ENCODE data around the gene GSTCD. TPM values are rescaled to one million over a fixed set of nuclear protein-coding genes. Genes with fewer than 3 reads are reported as not detected.

GSTCD gene
- total RNA-seq, 1 experiment from 2014 or later = 22.5 TPM

DNA sequence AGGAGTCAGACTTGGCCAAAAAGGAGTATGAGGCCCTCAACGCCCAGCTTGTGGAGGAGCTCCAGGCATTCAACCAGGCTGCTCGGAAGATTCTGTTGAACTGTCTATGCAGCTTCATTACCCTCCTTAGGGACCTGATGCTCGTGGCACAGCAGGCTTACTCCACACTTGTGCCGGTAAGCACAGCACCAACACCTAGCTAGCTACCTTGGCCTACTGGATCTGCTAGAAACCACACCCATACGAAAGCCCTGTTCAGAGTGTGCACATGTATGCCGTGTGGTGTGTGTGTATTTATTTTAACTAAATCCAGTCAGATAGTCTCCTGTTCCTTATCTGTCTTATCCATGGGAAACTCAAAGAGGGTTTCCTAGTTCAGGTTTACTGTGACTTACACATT lies 49.4 kb upstream of the GSTCD start:
- H3K9ac ChIP-seq (ENCODE audit: low read length) = no peak overlapping the region
- ChIA-PET CTCF (no interaction called here), POLR2A (no interaction called here), RAD21 (ENCODE audit: low non-redundant PET in 1 of 2, low total read pairs in 2 of 2, uncharacterized antibody in 2 of 2, unreplicated experiment in 2 of 2) (no interaction called here)
- H3K79me2 ChIP-seq (ENCODE audit: insufficient read depth, low read length) = no peaks in the 10 kb centered on the region
- H3K4me2 ChIP-seq (ENCODE audit: low read length) = no peak overlapping the region
- H4K20me1 ChIP-seq (ENCODE audit: insufficient read depth) = no peaks in the 10 kb centered on the region
- no peak overlapping the region for H3K4me3 ChIP-seq (replicated peaks in 1 of 2; ENCODE audit: low read depth in 1 of 2, low read length in 2 of 2)
- H3K27me3 ChIP-seq (ENCODE audit: insufficient read depth, low read length) = no peaks in the 10 kb centered on the region
- H3K36me3 ChIP-seq (ENCODE audit: control insufficient read depth in 1 of 2, insufficient read depth in 2 of 2, low read length in 2 of 2) = no peaks in the 10 kb centered on the region
- H3K9me2 ChIP-seq (ENCODE audit: insufficient read depth) = no peaks in the 10 kb centered on the region; the same call in 1 of the 2 replicates
- TF ChIP-seq YY1 (IDR thresholded peaks at IDR 0.05; ENCODE audit: extremely low read depth, insufficient replicate concordance, low read depth, low read length) (no peak), ZFX (IDR thresholded peaks at IDR 0.05) (no peak), EZH2phosphoT487 (IDR thresholded peaks at IDR 0.05; ENCODE audit: borderline replicate concordance) (no peak), CBX3 (IDR thresholded peaks at IDR 0.05; ENCODE audit: low read depth) (no peak), ZNF274 (IDR thresholded peaks at IDR 0.05; ENCODE audit: low read depth, low read length) (no peak), RAD21 (IDR thresholded peaks at IDR 0.05; ENCODE audit: low read depth) (no peak), SRF (IDR thresholded peaks at IDR 0.05; ENCODE audit: low read depth) (no peak), EGR1 (IDR thresholded peaks at IDR 0.05; ENCODE audit: low read depth) (no peak), SIN3A (IDR thresholded peaks at IDR 0.05; ENCODE audit: low read depth) (no peak)
- TF ChIP-seq, protein P1, sequence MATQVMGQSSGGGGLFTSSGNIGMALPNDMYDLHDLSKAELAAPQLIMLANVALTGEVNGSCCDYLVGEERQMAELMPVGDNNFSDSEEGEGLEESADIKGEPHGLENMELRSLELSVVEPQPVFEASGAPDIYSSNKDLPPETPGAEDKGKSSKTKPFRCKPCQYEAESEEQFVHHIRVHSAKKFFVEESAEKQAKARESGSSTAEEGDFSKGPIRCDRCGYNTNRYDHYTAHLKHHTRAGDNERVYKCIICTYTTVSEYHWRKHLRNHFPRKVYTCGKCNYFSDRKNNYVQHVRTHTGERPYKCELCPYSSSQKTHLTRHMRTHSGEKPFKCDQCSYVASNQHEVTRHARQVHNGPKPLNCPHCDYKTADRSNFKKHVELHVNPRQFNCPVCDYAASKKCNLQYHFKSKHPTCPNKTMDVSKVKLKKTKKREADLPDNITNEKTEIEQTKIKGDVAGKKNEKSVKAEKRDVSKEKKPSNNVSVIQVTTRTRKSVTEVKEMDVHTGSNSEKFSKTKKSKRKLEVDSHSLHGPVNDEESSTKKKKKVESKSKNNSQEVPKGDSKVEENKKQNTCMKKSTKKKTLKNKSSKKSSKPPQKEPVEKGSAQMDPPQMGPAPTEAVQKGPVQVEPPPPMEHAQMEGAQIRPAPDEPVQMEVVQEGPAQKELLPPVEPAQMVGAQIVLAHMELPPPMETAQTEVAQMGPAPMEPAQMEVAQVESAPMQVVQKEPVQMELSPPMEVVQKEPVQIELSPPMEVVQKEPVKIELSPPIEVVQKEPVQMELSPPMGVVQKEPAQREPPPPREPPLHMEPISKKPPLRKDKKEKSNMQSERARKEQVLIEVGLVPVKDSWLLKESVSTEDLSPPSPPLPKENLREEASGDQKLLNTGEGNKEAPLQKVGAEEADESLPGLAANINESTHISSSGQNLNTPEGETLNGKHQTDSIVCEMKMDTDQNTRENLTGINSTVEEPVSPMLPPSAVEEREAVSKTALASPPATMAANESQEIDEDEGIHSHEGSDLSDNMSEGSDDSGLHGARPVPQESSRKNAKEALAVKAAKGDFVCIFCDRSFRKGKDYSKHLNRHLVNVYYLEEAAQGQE (IDR thresholded peaks at IDR 0.05; ENCODE audit: low read depth) = no peak
- TF ChIP-seq, protein P2, sequence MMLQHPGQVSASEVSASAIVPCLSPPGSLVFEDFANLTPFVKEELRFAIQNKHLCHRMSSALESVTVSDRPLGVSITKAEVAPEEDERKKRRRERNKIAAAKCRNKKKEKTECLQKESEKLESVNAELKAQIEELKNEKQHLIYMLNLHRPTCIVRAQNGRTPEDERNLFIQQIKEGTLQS (IDR thresholded peaks at IDR 0.05) = no peak
- intact Hi-C loops (cut with micrococcal nuclease) = no loop called here
- H3K27ac ChIP-seq (ENCODE audit: low read depth, low read length) = no peak overlapping the region
- DNase-seq (ENCODE audit: low read depth, low spot score) (no peak), ATAC-seq (no peak)
- H2AFZ ChIP-seq (ENCODE audit: low read depth, low read length, poor library complexity, severe bottlenecking) = no peak overlapping the region
- BruUV-seq (replicated peaks) = no TSS peak
- H3K4me1 ChIP-seq (ENCODE audit: control insufficient read depth in 1 of 2, insufficient read depth in 2 of 2, low read length in 2 of 2) = no peaks in the 10 kb centered on the region
- H3K9me3 ChIP-seq (ENCODE audit: control insufficient read depth in 1 of 2, insufficient read depth in 1 of 2, low read depth in 1 of 2, low read length in 2 of 2) = no peaks in the 10 kb centered on the region

All from HCT116 (cell line).